Measurements from ENCODE around the gene UVSSA. TPM values are rescaled to one million over a fixed set of nuclear protein-coding genes. Genes with fewer than 3 reads are reported as not detected.

The UVSSA gene
- total and polyA plus RNA-seq, 2 donors (not counting 1 experiment from before 2014, with no cell fraction given): 34.6 to 40.5 TPM

- Histone ChIP-seq H3K4me3 (ENCODE audit: control extremely low read depth in 1 of 5, extremely low read depth in 1 of 5, insufficient read depth in 1 of 5, low read depth in 2 of 5, low read length in 4 of 5) (no peak overlapping the region), H3K36me3 (replicated peaks in 1 of 2; ENCODE audit: control extremely low read depth in 1 of 2, control insufficient read depth in 1 of 2, extremely low read depth in 1 of 2, insufficient read depth in 2 of 2, low read length in 1 of 2) (no peaks in the 10 kb centered on the region), H3K27ac (ENCODE audit: low read length in 2 of 2) (no peak overlapping the region), H3K9me3 (ENCODE audit: control extremely low read depth in 1 of 3, control insufficient read depth in 2 of 3, insufficient read depth in 1 of 3, low read length in 2 of 3) (peaks cover 0 to 15% (median 0%) of the 10 kb centered on the region in 3 donors), H3K79me2 (ENCODE audit: control insufficient read depth, insufficient read depth, low read length) (no peaks in the 10 kb centered on the region), H2AFZ (ENCODE audit: insufficient read depth, low read depth, low read length, poor library complexity, severe bottlenecking) (no peak overlapping the region), H4K20me1 (ENCODE audit: control insufficient read depth, insufficient read depth, low read length, poor library complexity, severe bottlenecking) (no peaks in the 10 kb centered on the region), H3K4me1 (ENCODE audit: control insufficient read depth in 2 of 2, insufficient read depth in 2 of 2, low read length in 2 of 2) (no peaks in the 10 kb centered on the region), H3K4me2 (replicated peaks; ENCODE audit: low read depth, low read length, poor library complexity, severe bottlenecking) (no peak overlapping the region), H3K27me3 (replicated peaks in 1 of 4; ENCODE audit: control extremely low read depth in 1 of 4, control insufficient read depth in 3 of 4, insufficient read depth in 4 of 4, low read length in 3 of 4) (peaks cover 0 to 15% (median under 1%) of the 10 kb centered on the region in 4 experiments), H3K9ac (ENCODE audit: low read length) (no peak overlapping the region)
- intact Hi-C loops (cut with micrococcal nuclease): no loop called here
- ChIA-PET POLR2A (no interaction called here), CTCF (no interaction called here)
- Mint-ChIP-seq H3K27ac (no peak overlapping the region), H3K4me3 (no peak overlapping the region), H3K9me3 (ENCODE audit: insufficient read depth) (no peaks in the 10 kb centered on the region), H3K4me1 (no peaks in the 10 kb centered on the region), H3K27me3 (peaks cover 27% of the 10 kb centered on the region)
- DNase-seq: no peak
- ATAC-seq (ENCODE audit: low read depth): no peak
- WGBS (ENCODE audit: insufficient coverage): 76% methylated on average over 14 of the region's 17 CpGs
- TF ChIP-seq EZH2 (IDR thresholded peaks at IDR 0.05; ENCODE audit: borderline replicate concordance, insufficient read depth, low read depth, low read length, poor library complexity, severe bottlenecking): no peak
- TF ChIP-seq, protein P1, sequence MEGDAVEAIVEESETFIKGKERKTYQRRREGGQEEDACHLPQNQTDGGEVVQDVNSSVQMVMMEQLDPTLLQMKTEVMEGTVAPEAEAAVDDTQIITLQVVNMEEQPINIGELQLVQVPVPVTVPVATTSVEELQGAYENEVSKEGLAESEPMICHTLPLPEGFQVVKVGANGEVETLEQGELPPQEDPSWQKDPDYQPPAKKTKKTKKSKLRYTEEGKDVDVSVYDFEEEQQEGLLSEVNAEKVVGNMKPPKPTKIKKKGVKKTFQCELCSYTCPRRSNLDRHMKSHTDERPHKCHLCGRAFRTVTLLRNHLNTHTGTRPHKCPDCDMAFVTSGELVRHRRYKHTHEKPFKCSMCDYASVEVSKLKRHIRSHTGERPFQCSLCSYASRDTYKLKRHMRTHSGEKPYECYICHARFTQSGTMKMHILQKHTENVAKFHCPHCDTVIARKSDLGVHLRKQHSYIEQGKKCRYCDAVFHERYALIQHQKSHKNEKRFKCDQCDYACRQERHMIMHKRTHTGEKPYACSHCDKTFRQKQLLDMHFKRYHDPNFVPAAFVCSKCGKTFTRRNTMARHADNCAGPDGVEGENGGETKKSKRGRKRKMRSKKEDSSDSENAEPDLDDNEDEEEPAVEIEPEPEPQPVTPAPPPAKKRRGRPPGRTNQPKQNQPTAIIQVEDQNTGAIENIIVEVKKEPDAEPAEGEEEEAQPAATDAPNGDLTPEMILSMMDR (IDR thresholded peaks at IDR 0.05): no peak
These were observed 71.7 kb downstream of the UVSSA start for GRCh38 chr4:1418494-1419285.

- peaks cover 0 to 12% (median 0%) of the 10 kb centered on the region in 3 donors for H3K9me3 ChIP-seq (ENCODE audit: control extremely low read depth in 1 of 3, control insufficient read depth in 2 of 3, insufficient read depth in 1 of 3, low read length in 2 of 3)
- POLR2A ChIA-PET: no interaction called here
- no peaks in the 10 kb centered on the region for H3K4me1 ChIP-seq (ENCODE audit: control insufficient read depth in 2 of 2, insufficient read depth in 2 of 2, low read length in 2 of 2)
- no peaks in the 10 kb centered on the region for H3K79me2 ChIP-seq (ENCODE audit: control insufficient read depth, insufficient read depth, low read length)
- no peaks in the 10 kb centered on the region for H3K9me3 Mint-ChIP-seq (ENCODE audit: insufficient read depth)
- peaks cover 34% of the 10 kb centered on the region for H3K27me3 Mint-ChIP-seq
- no peak for DNase-seq
- no peak overlapping the region for H3K4me3 Mint-ChIP-seq
- no peak for ATAC-seq (ENCODE audit: low read depth)
- TF ChIP-seq, protein P1 (IDR thresholded peaks at IDR 0.05): no peak
- TF ChIP-seq EZH2 (IDR thresholded peaks at IDR 0.05; ENCODE audit: borderline replicate concordance, insufficient read depth, low read depth, low read length, poor library complexity, severe bottlenecking): no peak
- H3K4me2 ChIP-seq (replicated peaks; ENCODE audit: low read depth, low read length, poor library complexity, severe bottlenecking): no peak overlapping the region
- H2AFZ ChIP-seq (ENCODE audit: insufficient read depth, low read depth, low read length, poor library complexity, severe bottlenecking): no peak overlapping the region
- H4K20me1 ChIP-seq (ENCODE audit: control insufficient read depth, insufficient read depth, low read length, poor library complexity, severe bottlenecking): no peaks in the 10 kb centered on the region
- H3K9ac ChIP-seq (ENCODE audit: low read length): no peak overlapping the region
- no peak overlapping the region for H3K27ac ChIP-seq (ENCODE audit: low read length in 2 of 2)
- no peak overlapping the region for H3K4me3 ChIP-seq (ENCODE audit: control extremely low read depth in 1 of 5, extremely low read depth in 1 of 5, insufficient read depth in 1 of 5, low read depth in 2 of 5, low read length in 4 of 5)
- no peaks in the 10 kb centered on the region for H3K4me1 Mint-ChIP-seq
- no peaks in the 10 kb centered on the region for H3K36me3 ChIP-seq (replicated peaks in 1 of 2; ENCODE audit: control extremely low read depth in 1 of 2, control insufficient read depth in 1 of 2, extremely low read depth in 1 of 2, insufficient read depth in 2 of 2, low read length in 1 of 2)
- no peak overlapping the region for H3K27ac Mint-ChIP-seq
- CTCF ChIA-PET: no interaction called here
- WGBS (ENCODE audit: insufficient coverage): 84% methylated on average over 8 of the region's 13 CpGs
- intact Hi-C loops (cut with micrococcal nuclease): no loop called here
- peaks cover 0 to 12% (median 0%) of the 10 kb centered on the region in 4 experiments for H3K27me3 ChIP-seq (replicated peaks in 1 of 4; ENCODE audit: control extremely low read depth in 1 of 4, control insufficient read depth in 3 of 4, insufficient read depth in 4 of 4, low read length in 3 of 4)
These were observed 72.7 kb downstream of the UVSSA start for GRCh38 chr4:1419708-1420107.

Data from B cell (primary cell).